BE2C (cell line): ENCODE measurements around the gene WNT3. TPM values are rescaled to one million over a fixed set of nuclear protein-coding genes. Genes with fewer than 3 reads are reported as not detected.

Experiments
- DNase-seq: peaks from one replicate; pipeline ENCODE4 v3.0.0-alpha.2; 2020
- H3K27me3 ChIP-seq: fragments of 250-450 bp; sonication (Bioruptor Pico); 2 replicates; pipeline ENCODE4 v1.5.1; 2020; ENCODE audit warnings: mild to moderate bottlenecking
- H3K36me3 ChIP-seq: fragments of 250-450 bp; sonication (Bioruptor Pico); 2 replicates; pipeline ENCODE4 v1.5.1; 2020; ENCODE audit warnings: mild to moderate bottlenecking
- H3K4me1 ChIP-seq: fragments of 250-450 bp; sonication (Bioruptor Pico); 2 replicates; pipeline ENCODE4 v1.5.1; 2020
- H3K4me3 ChIP-seq: 2 replicates; pipeline ENCODE4 v1.5.1; 2011; ENCODE audit warnings: low read depth, low read length
- H3K9me3 ChIP-seq: fragments of 250-450 bp; sonication (Bioruptor Pico); 2 replicates; pipeline ENCODE4 v1.5.1; 2020
- CTCF ChIP-seq: IDR thresholded peaks from 2 replicates; pipeline ENCODE4 v1.5.1; 2012; ENCODE audit warnings: mild to moderate bottlenecking, low read depth, low read length
- polyA plus RNA-seq: library from polyadenylated mRNA; unstranded; fragments of >200 nt; gene quantifications from one replicate; pipeline ENCODE4 v1.2.1, GENCODE V29; 2012; ENCODE audit warnings: low read depth, missing spikeins; ENCODE audit not compliant: insufficient read length, insufficient read depth

WNT3 gene, protein sequence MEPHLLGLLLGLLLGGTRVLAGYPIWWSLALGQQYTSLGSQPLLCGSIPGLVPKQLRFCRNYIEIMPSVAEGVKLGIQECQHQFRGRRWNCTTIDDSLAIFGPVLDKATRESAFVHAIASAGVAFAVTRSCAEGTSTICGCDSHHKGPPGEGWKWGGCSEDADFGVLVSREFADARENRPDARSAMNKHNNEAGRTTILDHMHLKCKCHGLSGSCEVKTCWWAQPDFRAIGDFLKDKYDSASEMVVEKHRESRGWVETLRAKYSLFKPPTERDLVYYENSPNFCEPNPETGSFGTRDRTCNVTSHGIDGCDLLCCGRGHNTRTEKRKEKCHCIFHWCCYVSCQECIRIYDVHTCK
- polyA plus RNA-seq, result 4.7 TPM

GRCh38 chr17:46818316-46818928 is at the start of gene WNT3:
TSS of gene WNT3 (minus strand) at chr17:46818692. CDS start at chr17:46818597, 95 bp downstream.
- DNase-seq, result peak; percentile 72
- Histone ChIP-seq H3K27me3 (no peaks in the 10 kb centered on the region; the same call in 1 of the 2 replicates), H3K4me3 (peak within 1 kb of the TSS; percentile 63), H3K9me3 (no peaks in the 10 kb centered on the region), H3K4me1 (no peaks in the 10 kb centered on the region; the same call in 1 of the 2 replicates), H3K36me3 (no peaks in the 10 kb centered on the region)
- no peak for TF ChIP-seq CTCF

DNA sequence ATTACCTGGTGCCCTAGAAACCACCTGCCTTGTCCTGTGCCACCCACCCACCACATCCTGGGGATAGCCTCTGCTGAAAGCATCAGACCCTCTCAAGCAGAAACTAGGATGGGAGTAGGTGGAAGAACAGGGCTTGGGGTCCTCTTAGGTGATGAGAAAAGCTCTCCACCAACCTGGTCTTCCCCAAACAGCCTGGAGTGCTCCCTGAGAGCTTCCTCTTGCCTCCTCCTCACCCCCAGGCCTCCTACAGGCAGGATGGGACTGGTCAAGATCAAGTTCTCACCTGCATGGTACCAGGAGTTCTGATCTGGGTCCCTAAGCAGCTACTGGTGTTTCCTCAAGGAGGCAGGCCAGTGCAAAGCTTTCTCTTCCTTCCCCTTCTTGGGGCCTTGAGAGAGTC is 48.3 kb upstream of the WNT3 start:
- H3K27me3 ChIP-seq, result no peaks in the 10 kb centered on the region
- 0 out of 2 replicates have a peak, but pooled peaks cover 2% of the 10 kb centered on the region for H3K4me1 ChIP-seq
- TF ChIP-seq CTCF, result no peak
- H3K4me3 ChIP-seq, result no peak overlapping the region
- no peaks in the 10 kb centered on the region for H3K9me3 ChIP-seq
- no peaks in the 10 kb centered on the region for H3K36me3 ChIP-seq
- no peak for DNase-seq

- no peak overlapping the region for H3K4me3 ChIP-seq
Measured at GRCh38 chr17:46866325-46866724, 47.8 kb upstream of the WNT3 start.

GRCh38 chr17:46865100-46865499 is 46.6 kb upstream of the WNT3 start:
- Histone ChIP-seq H3K36me3 (no peaks in the 10 kb centered on the region), H3K9me3 (no peaks in the 10 kb centered on the region), H3K27me3 (no peaks in the 10 kb centered on the region), H3K4me1 (0 out of 2 replicates have a peak, but pooled peaks cover 2% of the 10 kb centered on the region), H3K4me3 (no peak overlapping the region)
- no peak for TF ChIP-seq CTCF
- DNase-seq, result no peak

More at GRCh38 chr17:46866325-46866724, 47.8 kb upstream of the WNT3 start:
- Histone ChIP-seq H3K4me1 (0 out of 2 replicates have a peak, but pooled peaks cover 2% of the 10 kb centered on the region), H3K9me3 (no peaks in the 10 kb centered on the region), H3K36me3 (no peaks in the 10 kb centered on the region), H3K27me3 (no peaks in the 10 kb centered on the region)
- no peak for DNase-seq
- no peak for TF ChIP-seq CTCF

DNA sequence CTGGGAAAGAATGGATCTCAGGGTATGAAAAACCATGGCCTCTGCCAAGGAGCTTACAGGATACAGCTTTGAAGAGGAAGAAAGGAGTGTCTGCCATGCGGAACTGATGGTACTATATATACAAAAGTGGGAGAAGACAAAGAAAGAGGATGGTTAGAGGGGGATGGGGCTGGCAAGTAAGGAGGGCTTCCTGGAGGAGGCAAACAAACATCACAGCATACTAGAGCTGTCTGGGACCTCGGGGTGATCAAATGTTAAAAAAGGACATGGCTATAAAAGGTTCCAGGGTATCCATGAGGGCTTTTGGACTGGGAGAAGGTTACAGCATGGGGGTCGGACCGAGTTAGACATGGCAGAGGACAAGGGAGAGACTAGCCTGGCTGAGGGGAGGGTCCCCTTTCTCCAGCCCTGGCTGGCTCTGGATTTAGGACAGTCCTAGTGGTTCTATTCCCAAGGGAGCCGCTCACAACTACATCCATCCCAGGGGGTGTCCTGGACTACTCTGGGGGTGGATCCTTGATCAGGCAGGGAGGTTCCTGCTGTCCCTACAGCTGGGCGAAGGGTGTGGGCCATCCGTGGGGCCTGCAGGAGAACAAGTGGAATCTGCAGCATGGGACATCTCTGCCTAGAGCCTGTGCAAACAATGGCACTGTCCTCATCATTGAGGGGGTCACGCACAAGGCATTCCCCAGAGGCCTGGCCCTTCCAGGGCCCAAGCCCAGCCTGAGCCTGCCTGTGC is 45.1 kb upstream of the WNT3 start:
- Histone ChIP-seq H3K9me3 (no peaks in the 10 kb centered on the region), H3K4me3 (no peak overlapping the region), H3K27me3 (no peaks in the 10 kb centered on the region), H3K4me1 (no peaks in the 10 kb centered on the region), H3K36me3 (no peaks in the 10 kb centered on the region)
- no peak for DNase-seq
- TF ChIP-seq CTCF, result no peak
